Stomach (tissue), 9 donors: ENCODE results near the gene ITPA. TPM values are rescaled to one million over a fixed set of nuclear protein-coding genes. Genes with fewer than 3 reads are reported as not detected.

Experiments
- DNase-seq, 2 donors: peaks; one replicate each; pipeline versions ENCODE4 v3.0.0 to v3.0.0-alpha.2; 2013 to 2019
- H3K27ac ChIP-seq, 5 donors: fragments of 200-600 bp in 4 of 5; sonication (generic) in 4 of 5; one replicate each; pipeline ENCODE4 v1.5.1; 2013 to 2019; ENCODE audit warnings: mild to moderate bottlenecking in 1 of 5, moderate library complexity in 1 of 5
- H3K27me3 ChIP-seq, 3 donors: fragments of 200-600 bp; sonication (generic); one replicate each; pipeline ENCODE4 v1.5.1; 2017 to 2019; ENCODE audit warnings: mixed run types in 1 of 3
- H3K36me3 ChIP-seq, 4 donors: fragments of 200-600 bp; sonication (generic); 1 replicate in 3 of 4; 2 replicates in 1 of 4; pipeline ENCODE4 v1.5.1; 2016 to 2019
- H3K4me1 ChIP-seq, 4 donors: fragments of 200-600 bp; sonication (generic); one replicate each; pipeline ENCODE4 v1.5.1; 2016 to 2019
- H3K4me3 ChIP-seq, 4 donors: fragments of 200-600 bp; sonication (generic) in 3 of 4; one replicate each; pipeline ENCODE4 v1.5.1; 2016 to 2019; ENCODE audit warnings: mild to moderate bottlenecking in 1 of 4
- H3K9me3 ChIP-seq, 4 donors: fragments of 200-600 bp; sonication (generic); one replicate each; pipeline ENCODE4 v1.5.1; 2016 to 2019
- CTCF ChIP-seq, 7 experiments: fragments of 450-650 bp in 4 of 7; fragments of 200-600 bp in 3 of 7; sonication (generic) in 3 of 7; IDR thresholded peaks; one replicate each; pipeline ENCODE4 v1.5.1; 2016 to 2019; ENCODE audit warnings: antibody characterized with exemption in 7 of 7, control low read depth in 2 of 7, mild to moderate bottlenecking in 1 of 7
- EP300 ChIP-seq: sonication (generic); formaldehyde crosslinking; IDR thresholded peaks from one replicate; pipeline ENCODE4 v1.6.1; 2017; ENCODE audit warnings: antibody characterized with exemption
- POLR2A ChIP-seq, 4 donors: fragments of 450-650 bp; IDR thresholded peaks; one replicate each; pipeline ENCODE4 v1.6.1; 2016; ENCODE audit warnings: antibody characterized with exemption in 4 of 4, control low read depth in 2 of 4, mild to moderate bottlenecking in 1 of 4, moderate library complexity in 1 of 4
- POLR2AphosphoS5 ChIP-seq, 3 donors: sonication (generic); formaldehyde crosslinking; IDR thresholded peaks; one replicate each; pipeline ENCODE4 v1.6.1; 2016; ENCODE audit warnings: antibody characterized with exemption in 3 of 3
- WGBS, 5 donors: extraction: QIAGEN DNeasy Blood & Tissue Kit in 3 of 5; methylation state at CpG; one replicate each; pipeline versions ENCODE4 v1.1.5 to v1.1.7; 2013 to 2018; 5-methylcytosine and 5-hydroxymethylcytosine counted together
- intact Hi-C: fragments of 100-400 bp; cut with DNase I; formaldehyde crosslinking; loops from one replicate; pipeline ENCODE4 v1.15.1; 2023; ENCODE audit warnings: low total_unique reads
- polyA plus RNA-seq, 3 donors: library from polyadenylated mRNA; stranded (reverse); fragments of 200-250 nt; gene quantifications; one replicate each; pipeline ENCODE4 v1.2.3, GENCODE V29; 2013
- total RNA-seq, 5 donors: library from RNA; depleted of rRNA; stranded (reverse); fragments of >200 nt; gene quantifications; one replicate each; pipeline versions ENCODE4 v1.1.0 to v1.2.3, GENCODE V29; 2014 to 2016
- donor health status: healthy with polysubstance abuse.
- donor health status: Bipolar disorder and iron deficiency.
- donor health status: healthy.

Gene ITPA
- total and polyA plus RNA-seq, 8 donors: 11.1 to 105 (median 48.7) TPM

- WGBS, 5 donors: 14 to 43% (median 17%) methylated on average over 14 to 30 of the region's 30 CpGs
- no peaks in the 10 kb centered on the region for H3K9me3 ChIP-seq
- intact Hi-C loops: no loop called here
- H3K4me3 ChIP-seq: peak overlapping the region in 1 of 4 donors; percentile 23
- TF ChIP-seq CTCF (IDR thresholded peaks at IDR 0.05) (peak in 6 of 7 experiments; percentile 4 to 97 (median 90)), EP300 (no peak), POLR2AphosphoS5 (IDR thresholded peaks at IDR 0.05) (peak in 1 of 3 donors; percentile 73)
- DNase-seq: peak; percentile 75 to 85
- H3K4me1 ChIP-seq: peaks cover 8 to 24% (median 10%) of the 10 kb centered on the region in 4 donors
- peak overlapping the region in 1 of 5 donors; percentile 35 for H3K27ac ChIP-seq
- no peaks in the 10 kb centered on the region for H3K27me3 ChIP-seq
- peaks cover 23 to 79% (median 78%) of the 10 kb centered on the region in 4 donors for H3K36me3 ChIP-seq
Measured at GRCh38 chr20:3218307-3218988, 9.2 kb downstream of the ITPA start.

GRCh38 chr20:3221398-3222226 is 12.3 kb downstream of the ITPA start:
- Histone ChIP-seq H3K9me3 (no peaks in the 10 kb centered on the region), H3K36me3 (peaks cover 17 to 64% (median 59%) of the 10 kb centered on the region in 4 donors), H3K27ac (peak overlapping the region in 1 of 5 donors; percentile 54), H3K4me1 (peaks cover 8 to 31% (median 12%) of the 10 kb centered on the region in 4 donors), H3K4me3 (no peak overlapping the region), H3K27me3 (no peaks in the 10 kb centered on the region)
- WGBS, 5 donors: 68 to 73% (median 72%) methylated on average over 18 of the region's 18 CpGs
- intact Hi-C loops: no loop called here
- DNase-seq: peak; percentile 48 to 70
- TF ChIP-seq POLR2AphosphoS5 (IDR thresholded peaks at IDR 0.05): peak in 1 of 3 donors; percentile 20
- TF ChIP-seq EP300: no peak

GRCh38 chr20:3222635-3223600 is 13.6 kb downstream of the ITPA start:
- Histone ChIP-seq H3K27ac (peak overlapping the region in 1 of 5 donors; percentile 8), H3K4me3 (no peak overlapping the region), H3K27me3 (no peaks in the 10 kb centered on the region), H3K4me1 (peaks cover 8 to 30% (median 12%) of the 10 kb centered on the region in 4 donors), H3K9me3 (no peaks in the 10 kb centered on the region), H3K36me3 (peaks cover 21 to 60% (median 53%) of the 10 kb centered on the region in 4 donors)
- intact Hi-C loops: no loop called here
- 70 to 75% (median 73%) methylated on average over 24 to 25 of the region's 25 CpGs for WGBS, 5 donors
- no peak for TF ChIP-seq POLR2AphosphoS5 (IDR thresholded peaks at IDR 0.05)
- peak in 1 of 2 donors; percentile 77 for DNase-seq

GRCh38 chr20:3223651-3223993 is 14.3 kb downstream of the ITPA start:
- Histone ChIP-seq H3K9me3 (no peaks in the 10 kb centered on the region), H3K27me3 (no peaks in the 10 kb centered on the region), H3K4me3 (no peak overlapping the region), H3K4me1 (peaks cover 2 to 23% (median 6%) of the 10 kb centered on the region in 4 donors), H3K27ac (no peak overlapping the region), H3K36me3 (peaks cover 21 to 60% (median 53%) of the 10 kb centered on the region in 4 donors)
- no peak for DNase-seq
- WGBS, 5 donors: 78 to 94% (median 84%) methylated on average over 6 of the region's 6 CpGs
- TF ChIP-seq POLR2AphosphoS5 (IDR thresholded peaks at IDR 0.05): no peak
- no peak for TF ChIP-seq POLR2A (IDR thresholded peaks at IDR 0.05)
- TF ChIP-seq CTCF (IDR thresholded peaks at IDR 0.05): no peak
- TF ChIP-seq EP300: no peak
- intact Hi-C loops: no loop called here
